GM12878 (cell line): ENCODE results near the gene NGRN. TPM values are rescaled to one million over a fixed set of nuclear protein-coding genes. Genes with fewer than 3 reads are reported as not detected.

Experiments used
- ATAC-seq: fragments of 200-7000 bp; cut with Tn5 transposase; 3 replicates; pipeline ENCODE4 v1.9.1; 2020; ENCODE audit warnings: mild to moderate bottlenecking, moderate library complexity
- BruUV-seq: library from RNA; stranded (reverse); fragments of 400-500 nt; replicated peaks from 2 replicates; lab custom pipeline; 2021; lab: Mats Ljungman, UMichigan
- CTCF ChIA-PET: fragments of 300-600 bp; sonication (Branson Sonifier 250); formaldehyde crosslinking; extraction: SDS; loops from one replicate; lab custom pipeline; 2021; ENCODE audit warnings: inconsistent platforms; lab: Yijun Ruan, JAX
- POLR2A ChIA-PET: fragments of 350-600 bp; formaldehyde crosslinking; extraction: SDS; loops from one replicate; lab custom pipeline; 2021; ENCODE audit warnings: inconsistent platforms; lab: Charles Lee
- RAD21 ChIA-PET: fragments of 300-600 bp; sonication (Branson Sonifier 250); formaldehyde crosslinking; loops from one replicate; lab custom pipeline; 2023; ENCODE audit warnings: antibody characterized with exemption; ENCODE audit not compliant: unreplicated experiment; lab: Charles Lee
- SMC1A ChIA-PET: fragments of 300-600 bp; sonication (Branson Sonifier 250); formaldehyde crosslinking; loops from one replicate; lab custom pipeline; 2023; ENCODE audit not compliant: unreplicated experiment, uncharacterized antibody; lab: Charles Lee
- DNase-seq: peaks from one replicate; pipeline ENCODE4 v3.0.0-alpha.2; 2011; ENCODE audit warnings: low read depth, low spot score
- FAIRE-seq: peaks from 3 replicates; lab custom pipeline; 2011; peaks lifted over from hg19 to GRCh38; lab: Jason Lieb, UNC
- H2AFZ ChIP-seq: 2 replicates; pipeline ENCODE4 v1.6.0; 2011; ENCODE audit warnings: low read depth, low read length, control low read depth; ENCODE audit not compliant: control insufficient read depth
- H3K27ac ChIP-seq: 2 replicates; pipeline ENCODE4 v1.5.1; 2011; ENCODE audit warnings: control low read depth; ENCODE audit not compliant: control insufficient read depth, insufficient read depth
- H3K27me3 ChIP-seq, 2 experiments: replicated peaks in 1 of 2; 2 replicates each; pipeline versions ENCODE4 v1.6.0 to v1.6.1; 2011; ENCODE audit warnings: low read length in 1 of 2; ENCODE audit not compliant: control insufficient read depth in 2 of 2, insufficient read depth in 2 of 2
- H3K36me3 ChIP-seq, 2 experiments: 2 replicates each; pipeline ENCODE4 v1.5.1; 2011; ENCODE audit warnings: low read length in 1 of 2; ENCODE audit not compliant: control insufficient read depth in 2 of 2, insufficient read depth in 2 of 2
- H3K4me1 ChIP-seq: 2 replicates; pipeline ENCODE4 v1.6.1; 2011; ENCODE audit warnings: mild to moderate bottlenecking, low read length, moderate library complexity, mixed read lengths; ENCODE audit not compliant: control insufficient read depth, insufficient read depth
- H3K4me2 ChIP-seq: 2 replicates; pipeline ENCODE4 v1.6.0; 2011; ENCODE audit warnings: control low read depth; ENCODE audit not compliant: control insufficient read depth, insufficient read depth
- H3K4me3 ChIP-seq: fragments of 200-600 bp; sonication (generic); 2 replicates; pipeline ENCODE4 v1.5.1; 2016
- H3K79me2 ChIP-seq: 2 replicates; pipeline ENCODE4 v1.6.0; 2011; ENCODE audit warnings: low read length; ENCODE audit not compliant: control insufficient read depth, insufficient read depth
- H3K9ac ChIP-seq: 2 replicates; pipeline ENCODE4 v1.8.0; 2011; ENCODE audit warnings: low read length, control low read depth, mixed read lengths; ENCODE audit not compliant: control insufficient read depth, insufficient read depth
- H3K9me3 ChIP-seq: replicated peaks from 3 replicates; pipeline ENCODE4 v1.5.1; 2011; ENCODE audit warnings: mild to moderate bottlenecking, low read length; ENCODE audit not compliant: control insufficient read depth, insufficient read depth
- H4K20me1 ChIP-seq: 2 replicates; pipeline ENCODE4 v1.6.0; 2011; ENCODE audit not compliant: control insufficient read depth, insufficient read depth
- CREB1 ChIP-seq: IDR thresholded peaks from 2 replicates; pipeline ENCODE4 v1.6.1; 2012; ENCODE audit warnings: low read depth, mild to moderate bottlenecking, inconsistent platforms
- CREM ChIP-seq: IDR thresholded peaks from 2 replicates; pipeline ENCODE4 v1.6.1; 2014; ENCODE audit warnings: antibody characterized with exemption, low read depth
- ESRRA ChIP-seq: IDR thresholded peaks from 2 replicates; pipeline ENCODE4 v1.6.1; 2012; ENCODE audit warnings: mild to moderate bottlenecking, low read length, improper control_type of control experiment
- FOXM1 ChIP-seq: IDR thresholded peaks from 2 replicates; pipeline ENCODE4 v1.6.1; 2012; ENCODE audit warnings: low read depth, mild to moderate bottlenecking, inconsistent platforms, low read length, moderate library complexity
- IKZF1 ChIP-seq: fragments of 450-650 bp; conservative IDR thresholded peaks from 2 replicates; pipeline ENCODE4 v1.6.1; 2017; ENCODE audit warnings: antibody characterized with exemption, mild to moderate bottlenecking
- IKZF2 ChIP-seq, 2 experiments: fragments of 450-650 bp; IDR thresholded peaks; 2 replicates each; pipeline ENCODE4 v1.6.1; 2017; ENCODE audit warnings: mild to moderate bottlenecking in 2 of 2, moderate library complexity in 2 of 2
- MTA2 ChIP-seq: fragments of 450-650 bp; IDR thresholded peaks from 2 replicates; pipeline ENCODE4 v1.6.1; 2016; ENCODE audit warnings: low read depth, mild to moderate bottlenecking, moderate library complexity
- RUNX3 ChIP-seq: IDR thresholded peaks from 2 replicates; pipeline ENCODE4 v1.6.1; 2012; ENCODE audit warnings: low read length, inconsistent platforms
- SMAD1 ChIP-seq: fragments of 450-650 bp; IDR thresholded peaks from 2 replicates; pipeline ENCODE4 v1.6.1; 2018; ENCODE audit warnings: mild to moderate bottlenecking, low read depth; ENCODE audit not compliant: partially characterized antibody
- TCF3 ChIP-seq: IDR thresholded peaks from 2 replicates; pipeline ENCODE4 v1.6.1; 2012; ENCODE audit warnings: low read depth, mild to moderate bottlenecking, low read length, borderline replicate concordance; ENCODE audit not compliant: insufficient read depth
- ZBED1 ChIP-seq: IDR thresholded peaks from 2 replicates; pipeline ENCODE4 v1.6.1; 2016; ENCODE audit warnings: borderline replicate concordance
- WGBS: methylation state at CpG from one replicate; pipeline ENCODE4 v1.1.6; 2016; ENCODE audit warnings: low lambda C conversion rate; ENCODE audit not compliant: insufficient replicate concordance, insufficient coverage; ENCODE audit errors: missing lambda C conversion rate; 5-methylcytosine and 5-hydroxymethylcytosine counted together
- in situ Hi-C: fragments of 300-500 bp; cut with MboI; formaldehyde crosslinking; loops from 9 replicates; pipeline ENCODE4 v1.14.3; 2018; ENCODE audit warnings: mixed read lengths
- intact Hi-C: fragments of 100-400 bp; cut with micrococcal nuclease; formaldehyde crosslinking; loops from one replicate; pipeline ENCODE4 v1.14.2; 2022; ENCODE audit not compliant: unreplicated experiment
- polyA plus RNA-seq, 11 experiments: library from polyadenylated mRNA; depleted of rRNA in 4 of 11; unstranded in 6 of 11; stranded (reverse) in 5 of 11; fragments of >200 nt; fragmentation: Nextera tagmentation in 4 of 11; fragmentation: Illumina TruSeq in 1 of 11; extraction: Ambion mirVana in 4 of 11; extraction: Trizol in 1 of 11; gene quantifications; 1 replicate in 1 of 11; 2 replicates in 10 of 11; pipeline versions ENCODE4 v1.2.1 to v1.2.3, GENCODE V29; 2011 to 2016; ENCODE audit warnings: inconsistent platforms in 2 of 11, missing spikeins in 2 of 11, low read depth in 1 of 11
- total RNA-seq, 4 experiments: library from RNA; depleted of rRNA in 3 of 4; stranded (reverse); fragments of >200 nt in 3 of 4; fragmentation: Illumina TruSeq in 1 of 4; extraction: Trizol in 1 of 4; gene quantifications; 2 replicates each; pipeline versions ENCODE4 v1.2.1 to v1.2.3, GENCODE V29; 2013 to 2021
- TF ChIP-seq, protein P1 (sequence below): fragments of 450-650 bp; IDR thresholded peaks from 2 replicates; pipeline ENCODE4 v1.6.1; 2017; ENCODE audit warnings: mild to moderate bottlenecking, moderate library complexity
- TF ChIP-seq, protein P2 (sequence below): IDR thresholded peaks from 2 replicates; pipeline ENCODE4 v1.6.1; 2012; ENCODE audit warnings: low read length, inconsistent platforms
- TF ChIP-seq, protein P3 (sequence below): fragments of 450-650 bp; IDR thresholded peaks from 2 replicates; pipeline ENCODE4 v1.6.1; 2017; ENCODE audit warnings: mild to moderate bottlenecking, low read depth, inconsistent platforms; ENCODE audit not compliant: poor library complexity, severe bottlenecking

The NGRN gene
- total and polyA plus RNA-seq, 10 of the 15 experiments (the other 5 are each of a cell fraction or from before 2014, with no cell fraction given): 5.8 to 31.3 (median 23.2) TPM

DNA sequence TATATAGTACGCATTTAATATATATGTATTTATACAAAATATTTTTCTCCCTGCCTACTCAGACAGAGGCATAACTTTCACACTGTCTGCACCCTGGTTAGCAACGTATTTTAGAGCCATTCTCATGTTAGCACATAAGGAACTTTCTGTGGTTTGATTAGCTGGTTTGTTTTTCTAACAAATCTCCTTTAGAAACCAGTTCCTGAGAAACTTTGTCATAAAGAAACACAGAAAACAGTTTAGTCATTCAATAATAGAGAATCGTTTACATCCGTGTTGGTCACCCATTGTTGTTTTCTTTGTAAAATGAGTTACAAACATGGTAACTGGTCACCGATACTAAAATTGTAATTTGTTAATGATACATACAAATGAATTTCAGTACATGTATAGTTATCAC, 5.9 kb upstream of the NGRN start:
- no peak overlapping the region for H3K9ac ChIP-seq
- ChIA-PET RAD21 (interaction anchor here (1.3 kb wide), 1 partner anchor 26 kb away, joined by 5 read pairs; the partner anchor contains the start of genes CIB1 and GDPGP1), POLR2A (interaction anchor here (1.0 to 2.2 kb wide), 3 partner anchors 11 to 26 kb away, joined by 3 to 10 read pairs (median 5); partner anchors contain the start of genes CIB1 and TTLL13), SMC1A (interaction anchor here (0.9 to 1.7 kb wide), 3 partner anchors 9 to 29 kb away, joined by 3 to 7 read pairs (median 4); partner anchors contain the start of genes CIB1 and GDPGP1), CTCF (interaction anchor here (1.0 to 3.6 kb wide), 2 partner anchors 27 to 34 kb away, joined by 6 to 10 read pairs; partner anchors contain the start of genes CIB1 and GDPGP1)
- in situ Hi-C loops (no loop called here), intact Hi-C loops (loop anchor here (2.0 kb wide), 1 partner anchor 27 kb away; the partner anchor contains the start of gene CIB1)
- no peaks in the 10 kb centered on the region; a peak in 1 of 4 replicates for H3K27me3 ChIP-seq
- peak; percentile 89 for ATAC-seq
- no peaks in the 10 kb centered on the region for H3K9me3 ChIP-seq
- H2AFZ ChIP-seq: no peak overlapping the region; the same call in 1 of the 2 replicates
- H3K27ac ChIP-seq: peak overlapping the region; percentile 79
- H4K20me1 ChIP-seq: no peaks in the 10 kb centered on the region
- no peak overlapping the region for H3K4me3 ChIP-seq
- BruUV-seq: no TSS peak
- WGBS: 2% methylated on average over 5 of the region's 5 CpGs
- H3K36me3 ChIP-seq: no peaks in the 10 kb centered on the region
- H3K4me1 ChIP-seq: peaks cover 31% of the 10 kb centered on the region
- FAIRE-seq: peak; percentile 97
- peak; percentile 65 for DNase-seq
- H3K79me2 ChIP-seq: no peaks in the 10 kb centered on the region
- peak overlapping the region; percentile 82 for H3K4me2 ChIP-seq
- TF ChIP-seq, protein P1, sequence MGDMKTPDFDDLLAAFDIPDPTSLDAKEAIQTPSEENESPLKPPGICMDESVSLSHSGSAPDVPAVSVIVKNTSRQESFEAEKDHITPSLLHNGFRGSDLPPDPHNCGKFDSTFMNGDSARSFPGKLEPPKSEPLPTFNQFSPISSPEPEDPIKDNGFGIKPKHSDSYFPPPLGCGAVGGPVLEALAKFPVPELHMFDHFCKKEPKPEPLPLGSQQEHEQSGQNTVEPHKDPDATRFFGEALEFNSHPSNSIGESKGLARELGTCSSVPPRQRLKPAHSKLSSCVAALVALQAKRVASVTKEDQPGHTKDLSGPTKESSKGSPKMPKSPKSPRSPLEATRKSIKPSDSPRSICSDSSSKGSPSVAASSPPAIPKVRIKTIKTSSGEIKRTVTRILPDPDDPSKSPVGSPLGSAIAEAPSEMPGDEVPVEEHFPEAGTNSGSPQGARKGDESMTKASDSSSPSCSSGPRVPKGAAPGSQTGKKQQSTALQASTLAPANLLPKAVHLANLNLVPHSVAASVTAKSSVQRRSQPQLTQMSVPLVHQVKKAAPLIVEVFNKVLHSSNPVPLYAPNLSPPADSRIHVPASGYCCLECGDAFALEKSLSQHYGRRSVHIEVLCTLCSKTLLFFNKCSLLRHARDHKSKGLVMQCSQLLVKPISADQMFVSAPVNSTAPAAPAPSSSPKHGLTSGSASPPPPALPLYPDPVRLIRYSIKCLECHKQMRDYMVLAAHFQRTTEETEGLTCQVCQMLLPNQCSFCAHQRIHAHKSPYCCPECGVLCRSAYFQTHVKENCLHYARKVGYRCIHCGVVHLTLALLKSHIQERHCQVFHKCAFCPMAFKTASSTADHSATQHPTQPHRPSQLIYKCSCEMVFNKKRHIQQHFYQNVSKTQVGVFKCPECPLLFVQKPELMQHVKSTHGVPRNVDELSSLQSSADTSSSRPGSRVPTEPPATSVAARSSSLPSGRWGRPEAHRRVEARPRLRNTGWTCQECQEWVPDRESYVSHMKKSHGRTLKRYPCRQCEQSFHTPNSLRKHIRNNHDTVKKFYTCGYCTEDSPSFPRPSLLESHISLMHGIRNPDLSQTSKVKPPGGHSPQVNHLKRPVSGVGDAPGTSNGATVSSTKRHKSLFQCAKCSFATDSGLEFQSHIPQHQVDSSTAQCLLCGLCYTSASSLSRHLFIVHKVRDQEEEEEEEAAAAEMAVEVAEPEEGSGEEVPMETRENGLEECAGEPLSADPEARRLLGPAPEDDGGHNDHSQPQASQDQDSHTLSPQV: no peak
- TF ChIP-seq ESRRA (no peak), IKZF1 (0 out of 2 replicates have a peak, but pooled peaks have one; percentile 16), MTA2 (peak; percentile 89), RUNX3 (peak; percentile 92), CREM (0 out of 2 replicates have a peak, but pooled peaks have one; percentile 23), FOXM1 (0 out of 2 replicates have a peak, but pooled peaks have one; percentile 50), SMAD1 (peak; percentile 71), ZBED1 (peak; percentile 47; the same call in 1 of the 2 replicates), TCF3 (no peak), IKZF2 (IDR thresholded peaks at IDR 0.05) (peak; percentile 43 to 69; a peak in 2 of 4 replicates), CREB1 (peak; percentile 47; the same call in 1 of the 2 replicates)
- TF ChIP-seq, protein P2, sequence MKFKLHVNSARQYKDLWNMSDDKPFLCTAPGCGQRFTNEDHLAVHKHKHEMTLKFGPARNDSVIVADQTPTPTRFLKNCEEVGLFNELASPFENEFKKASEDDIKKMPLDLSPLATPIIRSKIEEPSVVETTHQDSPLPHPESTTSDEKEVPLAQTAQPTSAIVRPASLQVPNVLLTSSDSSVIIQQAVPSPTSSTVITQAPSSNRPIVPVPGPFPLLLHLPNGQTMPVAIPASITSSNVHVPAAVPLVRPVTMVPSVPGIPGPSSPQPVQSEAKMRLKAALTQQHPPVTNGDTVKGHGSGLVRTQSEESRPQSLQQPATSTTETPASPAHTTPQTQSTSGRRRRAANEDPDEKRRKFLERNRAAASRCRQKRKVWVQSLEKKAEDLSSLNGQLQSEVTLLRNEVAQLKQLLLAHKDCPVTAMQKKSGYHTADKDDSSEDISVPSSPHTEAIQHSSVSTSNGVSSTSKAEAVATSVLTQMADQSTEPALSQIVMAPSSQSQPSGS: peak; percentile 86
- TF ChIP-seq, protein P3, sequence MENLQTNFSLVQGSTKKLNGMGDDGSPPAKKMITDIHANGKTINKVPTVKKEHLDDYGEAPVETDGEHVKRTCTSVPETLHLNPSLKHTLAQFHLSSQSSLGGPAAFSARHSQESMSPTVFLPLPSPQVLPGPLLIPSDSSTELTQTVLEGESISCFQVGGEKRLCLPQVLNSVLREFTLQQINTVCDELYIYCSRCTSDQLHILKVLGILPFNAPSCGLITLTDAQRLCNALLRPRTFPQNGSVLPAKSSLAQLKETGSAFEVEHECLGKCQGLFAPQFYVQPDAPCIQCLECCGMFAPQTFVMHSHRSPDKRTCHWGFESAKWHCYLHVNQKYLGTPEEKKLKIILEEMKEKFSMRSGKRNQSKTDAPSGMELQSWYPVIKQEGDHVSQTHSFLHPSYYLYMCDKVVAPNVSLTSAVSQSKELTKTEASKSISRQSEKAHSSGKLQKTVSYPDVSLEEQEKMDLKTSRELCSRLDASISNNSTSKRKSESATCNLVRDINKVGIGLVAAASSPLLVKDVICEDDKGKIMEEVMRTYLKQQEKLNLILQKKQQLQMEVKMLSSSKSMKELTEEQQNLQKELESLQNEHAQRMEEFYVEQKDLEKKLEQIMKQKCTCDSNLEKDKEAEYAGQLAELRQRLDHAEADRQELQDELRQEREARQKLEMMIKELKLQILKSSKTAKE: peak; percentile 94
